Subcutaneous adipose tissue (tissue), 4 donors: ENCODE data around the gene DUSP28. TPM values are rescaled to one million over a fixed set of nuclear protein-coding genes. Genes with fewer than 3 reads are reported as not detected.

Experiments used
- total RNA-seq, 4 donors: library from RNA; depleted of rRNA; stranded (reverse); fragments of >200 nt; gene quantifications; one replicate each; pipeline ENCODE4 v1.1.0, GENCODE V29; 2016
- TF ChIP-seq, protein P1 (sequence below): fragments of 450-650 bp; IDR thresholded peaks from one replicate; pipeline ENCODE4 v1.5.1; 2016; ENCODE audit warnings: low read depth, mild to moderate bottlenecking, control low read depth, antibody characterized with exemption, moderate library complexity

The DUSP28 gene
- total RNA-seq, 4 donors from 2014 or later: 2.8 to 7.2 (median 4.8) TPM

DNA sequence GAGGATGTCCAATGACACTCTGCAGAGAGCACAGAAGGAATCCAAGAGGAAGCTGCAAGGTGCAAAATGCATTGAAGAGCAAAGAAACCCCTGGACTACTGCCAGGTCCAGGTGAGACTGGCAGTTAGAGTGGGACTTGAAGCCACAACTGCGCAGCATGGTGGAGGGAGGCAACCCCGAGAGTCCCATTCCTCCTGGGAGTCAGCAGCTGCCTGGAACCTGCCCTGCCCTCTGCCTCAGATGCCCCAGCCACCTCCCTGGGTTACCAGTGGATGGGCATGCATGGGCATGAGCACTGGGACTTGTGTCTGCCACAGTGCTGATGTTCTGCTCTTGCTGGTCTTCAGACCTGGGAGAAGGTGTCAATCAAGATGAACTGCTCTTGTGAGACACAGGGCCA is 45.5 kb upstream of the DUSP28 start:
- TF ChIP-seq, protein P1, sequence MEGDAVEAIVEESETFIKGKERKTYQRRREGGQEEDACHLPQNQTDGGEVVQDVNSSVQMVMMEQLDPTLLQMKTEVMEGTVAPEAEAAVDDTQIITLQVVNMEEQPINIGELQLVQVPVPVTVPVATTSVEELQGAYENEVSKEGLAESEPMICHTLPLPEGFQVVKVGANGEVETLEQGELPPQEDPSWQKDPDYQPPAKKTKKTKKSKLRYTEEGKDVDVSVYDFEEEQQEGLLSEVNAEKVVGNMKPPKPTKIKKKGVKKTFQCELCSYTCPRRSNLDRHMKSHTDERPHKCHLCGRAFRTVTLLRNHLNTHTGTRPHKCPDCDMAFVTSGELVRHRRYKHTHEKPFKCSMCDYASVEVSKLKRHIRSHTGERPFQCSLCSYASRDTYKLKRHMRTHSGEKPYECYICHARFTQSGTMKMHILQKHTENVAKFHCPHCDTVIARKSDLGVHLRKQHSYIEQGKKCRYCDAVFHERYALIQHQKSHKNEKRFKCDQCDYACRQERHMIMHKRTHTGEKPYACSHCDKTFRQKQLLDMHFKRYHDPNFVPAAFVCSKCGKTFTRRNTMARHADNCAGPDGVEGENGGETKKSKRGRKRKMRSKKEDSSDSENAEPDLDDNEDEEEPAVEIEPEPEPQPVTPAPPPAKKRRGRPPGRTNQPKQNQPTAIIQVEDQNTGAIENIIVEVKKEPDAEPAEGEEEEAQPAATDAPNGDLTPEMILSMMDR: no peak

DNA sequence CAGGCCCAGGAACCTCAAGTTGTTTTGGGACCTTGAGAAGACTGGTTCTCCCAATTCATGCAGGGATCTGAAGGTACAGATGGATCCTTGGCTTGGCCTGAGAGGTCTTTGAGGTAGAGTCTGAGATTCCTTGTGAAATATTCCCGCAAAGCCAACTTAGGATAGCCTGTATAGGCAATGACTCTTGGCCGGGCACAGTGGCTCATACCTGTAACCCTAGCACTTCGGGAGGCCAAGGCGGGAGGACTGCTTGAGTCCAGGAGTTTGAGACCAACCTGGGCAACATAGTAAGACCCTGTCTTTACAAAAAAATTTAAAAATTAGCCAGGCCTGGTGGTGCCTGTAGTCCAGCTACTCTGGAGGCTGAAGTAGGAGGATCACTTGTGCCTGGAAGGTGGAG is 42.8 kb upstream of the DUSP28 start:
- TF ChIP-seq, protein P1: no peak

DNA sequence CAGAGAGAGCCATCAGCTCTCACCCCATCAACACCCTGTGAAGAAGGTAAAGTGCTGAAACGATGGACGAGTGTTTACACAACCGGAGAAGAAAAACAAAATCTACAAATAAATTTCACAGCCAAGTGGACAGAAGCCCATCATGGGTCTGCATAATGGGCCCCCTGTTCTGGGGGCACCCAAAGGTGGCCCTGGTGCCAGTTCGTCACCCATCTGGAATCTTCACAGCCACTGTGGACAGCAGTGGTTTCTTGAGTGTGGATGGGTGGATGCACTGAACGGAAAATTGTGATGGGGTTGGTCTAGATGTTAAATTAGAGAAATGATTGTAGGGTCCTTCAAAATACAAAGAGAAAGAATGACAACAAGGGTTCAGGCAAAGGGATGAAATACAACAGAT is 41.2 kb upstream of the DUSP28 start:
- TF ChIP-seq, protein P1: no peak

DNA sequence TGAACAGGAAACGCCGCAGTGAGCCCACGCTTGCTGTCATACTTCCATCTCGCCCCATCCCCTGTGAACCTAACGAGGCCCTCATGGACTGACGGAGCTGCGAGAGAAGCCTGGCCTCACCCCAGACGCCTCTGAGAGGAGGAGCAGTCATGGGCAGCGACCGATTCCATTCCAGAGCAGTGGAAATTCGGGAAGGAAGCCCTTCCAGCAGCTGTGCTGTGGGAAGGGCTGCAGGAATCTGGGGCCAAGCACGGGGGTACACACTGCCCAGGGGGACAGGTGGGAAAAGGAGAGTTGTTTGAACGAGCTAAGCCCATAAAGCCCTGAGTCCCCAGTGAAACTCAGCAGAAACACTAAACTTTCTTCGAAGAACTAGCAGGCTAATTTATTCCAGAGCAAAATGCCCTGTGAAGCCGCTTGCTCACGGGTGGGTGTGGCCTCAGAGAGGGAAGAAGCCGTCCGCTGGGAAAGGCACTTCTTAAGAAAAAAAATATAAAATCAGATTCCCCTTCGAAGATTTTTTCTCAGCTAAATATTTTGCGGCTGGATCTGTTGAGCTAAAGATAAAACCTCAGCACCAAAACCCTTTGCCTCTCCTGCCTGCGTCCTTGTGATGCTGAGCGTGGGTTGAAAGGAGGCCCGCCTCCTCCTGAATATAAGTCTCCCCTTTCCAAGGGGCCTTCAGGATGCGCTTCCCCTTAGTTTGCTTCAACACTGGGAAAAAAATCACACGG is 40.6 kb upstream of the DUSP28 start:
- TF ChIP-seq, protein P1: no peak

DNA sequence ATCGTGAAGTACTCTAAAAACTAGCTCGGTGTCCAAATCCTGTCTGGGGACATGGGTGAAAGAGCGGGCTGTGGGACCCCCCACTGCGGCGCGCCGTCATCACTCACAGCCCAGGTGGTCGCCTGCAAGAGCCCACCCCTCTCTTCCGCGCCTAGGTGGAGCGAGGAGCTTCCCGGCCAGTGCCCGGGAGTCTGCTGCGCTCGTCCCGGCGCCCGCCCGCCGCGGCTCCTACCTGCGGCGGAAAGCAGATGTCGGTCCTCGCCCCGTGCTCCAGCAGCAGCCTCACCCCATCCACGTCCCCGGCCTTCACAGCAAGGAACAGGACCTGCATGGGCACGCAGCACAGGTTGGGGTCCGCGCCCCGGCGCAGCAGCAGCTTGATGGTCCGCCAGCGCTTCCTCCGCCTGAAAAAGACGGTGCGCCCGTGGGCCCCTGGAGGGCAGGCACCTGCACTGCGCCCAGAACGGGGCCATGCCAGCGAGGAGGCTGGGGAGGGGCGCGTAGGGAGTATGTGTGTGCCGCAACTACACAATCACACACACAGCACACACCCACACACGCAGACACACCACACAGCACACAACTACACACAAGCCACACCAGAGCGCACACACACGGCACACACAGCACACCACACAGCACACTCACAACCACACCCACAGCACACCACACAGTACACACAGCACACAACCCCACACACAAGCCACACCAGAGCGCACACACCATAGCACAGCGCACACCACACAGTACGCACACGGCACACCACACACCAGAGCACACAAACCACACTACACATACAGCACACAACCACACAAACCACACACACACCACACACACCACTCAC is 39.8 kb upstream of the DUSP28 start:
- TF ChIP-seq, protein P1: no peak

DNA sequence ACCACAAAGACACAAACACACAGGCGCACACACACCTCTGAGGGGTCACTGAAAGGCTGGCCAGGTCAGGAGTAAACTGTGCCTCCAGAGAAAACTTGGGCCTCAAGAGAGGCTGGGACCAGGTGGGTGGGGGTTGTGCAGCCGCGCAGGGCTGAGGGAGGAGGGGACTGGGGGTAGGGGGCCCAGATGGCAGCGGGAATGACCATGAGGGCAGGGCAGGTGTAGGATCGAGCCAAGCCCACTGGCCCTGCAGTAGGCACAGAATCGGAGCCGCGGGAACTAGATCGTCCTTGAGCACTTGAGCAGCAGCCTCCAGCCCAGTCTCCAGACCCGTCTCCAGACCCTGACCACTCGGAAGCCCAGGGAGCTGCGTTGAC is 39.2 kb upstream of the DUSP28 start:
- TF ChIP-seq, protein P1: no peak

DNA sequence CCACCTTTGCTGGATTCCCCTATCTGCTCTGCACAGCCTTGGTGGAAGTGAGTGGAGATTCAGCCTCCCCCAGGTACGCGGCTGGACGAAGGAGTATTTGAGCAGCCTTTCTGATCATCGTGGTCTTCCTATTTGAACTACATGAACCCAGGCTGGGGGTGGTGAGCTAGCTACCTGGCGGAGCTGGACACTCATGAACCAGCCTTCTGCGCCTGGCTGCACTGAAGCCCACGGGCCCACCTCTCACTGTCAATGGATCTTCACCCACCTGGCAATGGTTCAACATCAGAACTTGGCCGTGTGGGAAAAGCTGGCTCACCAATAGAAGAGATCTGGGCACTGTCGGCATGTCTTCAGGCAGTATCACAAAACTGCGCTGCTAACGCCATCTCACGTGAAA is 37.8 kb upstream of the DUSP28 start:
- TF ChIP-seq, protein P1: no peak
